Measurements from ENCODE around the gene GALNT2. TPM values are rescaled to one million over a fixed set of nuclear protein-coding genes. Genes with fewer than 3 reads are reported as not detected.

The GALNT2 gene
- total and polyA plus RNA-seq, 2 of the 4 experiments (the other 2 are of a cell fraction), result 50.4 to 189 TPM

DNA sequence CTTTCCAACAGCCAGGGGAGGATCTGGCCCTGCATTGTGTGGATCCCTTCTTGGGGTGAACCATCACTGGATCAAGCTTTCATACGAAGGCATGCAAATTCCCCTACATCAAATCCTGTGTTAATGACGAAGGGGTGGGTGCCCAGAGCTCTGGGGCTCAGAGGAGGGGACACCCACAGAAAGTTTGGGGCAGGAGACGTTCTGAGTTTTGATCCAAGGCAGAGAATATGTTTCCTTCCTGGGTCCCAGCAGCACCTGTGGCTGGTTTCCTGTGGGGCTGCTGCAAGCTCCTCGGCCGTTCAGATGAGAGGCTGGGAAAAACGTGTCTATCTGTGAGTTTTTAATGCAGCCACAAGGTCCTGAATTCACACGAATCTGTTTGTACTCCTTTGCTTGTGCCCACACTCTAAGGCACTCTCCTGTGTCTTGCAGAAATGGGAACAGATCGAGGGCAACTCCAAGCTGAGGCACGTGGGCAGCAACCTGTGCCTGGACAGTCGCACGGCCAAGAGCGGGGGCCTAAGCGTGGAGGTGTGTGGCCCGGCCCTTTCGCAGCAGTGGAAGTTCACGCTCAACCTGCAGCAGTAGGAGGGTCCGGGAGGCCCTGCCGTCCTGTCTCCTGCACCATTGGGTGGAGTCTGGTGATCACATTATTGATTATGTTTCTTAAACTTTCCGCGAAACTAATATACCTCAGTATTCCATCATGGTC is 212.0 kb downstream of the GALNT2 start:
- Histone ChIP-seq H3K27ac (ENCODE audit: insufficient read depth, low read length) (no peak overlapping the region), H2AK5ac (ENCODE audit: low read depth, low read length) (no peak overlapping the region), H3K9me1 (ENCODE audit: insufficient read depth, low read length) (no peaks in the 10 kb centered on the region), H4K5ac (ENCODE audit: low read depth, low read length) (no peak overlapping the region), H3K27me3 (ENCODE audit: control insufficient read depth, insufficient read depth, low read length) (no peaks in the 10 kb centered on the region), H3K4me1 (ENCODE audit: control insufficient read depth, insufficient read depth, low read length) (no peaks in the 10 kb centered on the region), H3K9ac (ENCODE audit: low read depth, low read length) (no peak overlapping the region), H3K79me1 (ENCODE audit: low read depth in 1 of 2, low read length in 2 of 2) (no peaks in the 10 kb centered on the region; a peak in 2 of 4 replicates), H2AK9ac (replicated peaks; ENCODE audit: low read depth, low read length, poor library complexity) (no peak overlapping the region), H2BK5ac (ENCODE audit: low read depth, low read length, poor library complexity, severe bottlenecking) (no peak overlapping the region), H3K56ac (ENCODE audit: extremely low read depth, insufficient read depth, low read length) (no peak overlapping the region), H3K14ac (replicated peaks; ENCODE audit: low read depth, low read length) (no peak overlapping the region), H3K36me3 (ENCODE audit: control insufficient read depth, insufficient read depth, low read length) (peaks cover 45% of the 10 kb centered on the region), H3K4me2 (ENCODE audit: low read depth, low read length) (no peak overlapping the region), H2BK15ac (ENCODE audit: low read depth, low read length) (no peak overlapping the region), H2BK120ac (ENCODE audit: low read depth, low read length) (no peak overlapping the region), H3K4me3 (ENCODE audit: insufficient read depth, low read depth, low read length) (no peak overlapping the region), H4K8ac (ENCODE audit: low read depth in 2 of 2, low read length in 2 of 2) (no peak overlapping the region), H4K91ac (ENCODE audit: insufficient read depth, low read depth, low read length) (no peak overlapping the region), H3K18ac (ENCODE audit: low read depth, low read length) (no peak overlapping the region), H3K23ac (ENCODE audit: low read depth, low read length) (no peak overlapping the region), H3K9me3 (ENCODE audit: control insufficient read depth, insufficient read depth, low read length) (no peaks in the 10 kb centered on the region), H3K4ac (ENCODE audit: low read depth, low read length) (no peak overlapping the region), H4K20me1 (ENCODE audit: insufficient read depth, low read length) (no peaks in the 10 kb centered on the region), H2AFZ (replicated peaks; ENCODE audit: low read length, poor library complexity) (no peak overlapping the region), H2BK20ac (ENCODE audit: low read depth, low read length) (no peak overlapping the region)
- 74% methylated on average over 5 of the region's 20 CpGs; no CpG with 5 or more reads in 1 of the 2 experiments for WGBS, 2 experiments (ENCODE audit: extremely low coverage in 2 of 2, insufficient read length in 1 of 2)
- dilution Hi-C loops (cut with HindIII; ENCODE audit: low sequenced_read_pairs, unreplicated experiment), result no loop called here
- POLR2A ChIA-PET (ENCODE audit: unreplicated experiment), result no interaction called here
- CTCF ChIA-PET, result no interaction called here
- BruUV-seq (replicated peaks), result no TSS peak
- DNase-seq (no peak), ATAC-seq (ENCODE audit: low read depth) (no peak)
- no peak for TF ChIP-seq SMC3 (IDR thresholded peaks at IDR 0.05; ENCODE audit: low read depth, low read length)
- TF ChIP-seq, protein P1, sequence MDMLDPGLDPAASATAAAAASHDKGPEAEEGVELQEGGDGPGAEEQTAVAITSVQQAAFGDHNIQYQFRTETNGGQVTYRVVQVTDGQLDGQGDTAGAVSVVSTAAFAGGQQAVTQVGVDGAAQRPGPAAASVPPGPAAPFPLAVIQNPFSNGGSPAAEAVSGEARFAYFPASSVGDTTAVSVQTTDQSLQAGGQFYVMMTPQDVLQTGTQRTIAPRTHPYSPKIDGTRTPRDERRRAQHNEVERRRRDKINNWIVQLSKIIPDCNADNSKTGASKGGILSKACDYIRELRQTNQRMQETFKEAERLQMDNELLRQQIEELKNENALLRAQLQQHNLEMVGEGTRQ (IDR thresholded peaks at IDR 0.05; ENCODE audit: low read depth, low read length), result no peak
- intact Hi-C loops (cut with micrococcal nuclease), result no loop called here
- in situ Hi-C loops (cut with MboI; ENCODE audit: low sequenced_read_pairs), result no loop called here

Data from IMR-90 (cell line).